ENCODE measurements around the gene APLP1.
"Not testable (repeated sequence)": the region's sequence is repeated elsewhere in the genome, so short reads cannot be mapped to it uniquely, and the experiment has no call there.

Gene APLP1

DNA sequence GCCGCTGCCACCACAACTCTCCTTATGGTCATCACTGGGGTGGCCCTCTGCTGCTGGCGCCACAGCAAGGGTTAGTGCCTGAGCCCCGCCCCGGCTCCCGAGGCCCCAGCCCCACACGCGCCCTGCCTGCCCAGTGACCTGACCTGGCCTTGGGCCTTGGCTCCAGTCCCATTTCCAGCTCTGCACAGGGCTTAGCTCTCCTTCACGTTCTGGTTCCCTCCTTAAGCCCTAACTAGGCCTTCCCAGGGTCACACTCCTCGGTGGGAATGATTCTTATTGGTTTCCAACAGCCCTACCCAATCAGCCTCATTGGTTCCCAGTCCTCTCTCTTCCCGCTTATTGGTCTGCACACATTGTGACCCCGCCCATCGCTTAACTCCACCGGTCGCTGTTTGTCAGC lies 5.8 kb upstream of the APLP1 start:
- no peak for DNase-seq (ENCODE audit: low read depth)
- no peak overlapping the region for H3K4me3 ChIP-seq (ENCODE audit: low read length)
- TF ChIP-seq, protein P1, sequence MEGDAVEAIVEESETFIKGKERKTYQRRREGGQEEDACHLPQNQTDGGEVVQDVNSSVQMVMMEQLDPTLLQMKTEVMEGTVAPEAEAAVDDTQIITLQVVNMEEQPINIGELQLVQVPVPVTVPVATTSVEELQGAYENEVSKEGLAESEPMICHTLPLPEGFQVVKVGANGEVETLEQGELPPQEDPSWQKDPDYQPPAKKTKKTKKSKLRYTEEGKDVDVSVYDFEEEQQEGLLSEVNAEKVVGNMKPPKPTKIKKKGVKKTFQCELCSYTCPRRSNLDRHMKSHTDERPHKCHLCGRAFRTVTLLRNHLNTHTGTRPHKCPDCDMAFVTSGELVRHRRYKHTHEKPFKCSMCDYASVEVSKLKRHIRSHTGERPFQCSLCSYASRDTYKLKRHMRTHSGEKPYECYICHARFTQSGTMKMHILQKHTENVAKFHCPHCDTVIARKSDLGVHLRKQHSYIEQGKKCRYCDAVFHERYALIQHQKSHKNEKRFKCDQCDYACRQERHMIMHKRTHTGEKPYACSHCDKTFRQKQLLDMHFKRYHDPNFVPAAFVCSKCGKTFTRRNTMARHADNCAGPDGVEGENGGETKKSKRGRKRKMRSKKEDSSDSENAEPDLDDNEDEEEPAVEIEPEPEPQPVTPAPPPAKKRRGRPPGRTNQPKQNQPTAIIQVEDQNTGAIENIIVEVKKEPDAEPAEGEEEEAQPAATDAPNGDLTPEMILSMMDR (conservative IDR thresholded peaks at IDR 0.05; ENCODE audit: low read depth, low read length), result no peak

DNA sequence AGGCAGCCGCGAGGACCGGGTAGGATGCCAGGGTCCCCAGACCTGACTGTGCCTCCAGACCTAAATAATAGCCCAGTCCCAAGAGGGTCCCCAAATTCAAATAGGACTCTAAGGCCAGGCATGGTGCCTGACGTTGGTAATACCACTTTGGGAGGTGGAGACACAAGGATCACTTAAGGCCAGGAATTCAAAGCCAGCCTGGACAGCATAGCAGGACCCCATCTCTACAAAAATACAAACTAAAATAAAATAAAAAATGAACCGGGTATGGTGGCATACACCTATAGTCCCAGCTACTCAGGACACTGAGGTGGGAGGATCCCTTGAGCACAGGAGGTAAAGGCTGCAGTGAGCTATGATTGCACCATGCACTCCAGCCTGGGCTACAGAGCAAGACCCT lies 5.4 kb upstream of the APLP1 start:
- DNase-seq (ENCODE audit: low read depth), result no peak
- TF ChIP-seq, protein P1 (conservative IDR thresholded peaks at IDR 0.05; ENCODE audit: low read depth, low read length), result no peak
- H3K4me3 ChIP-seq (ENCODE audit: low read length), result no peak overlapping the region

DNA sequence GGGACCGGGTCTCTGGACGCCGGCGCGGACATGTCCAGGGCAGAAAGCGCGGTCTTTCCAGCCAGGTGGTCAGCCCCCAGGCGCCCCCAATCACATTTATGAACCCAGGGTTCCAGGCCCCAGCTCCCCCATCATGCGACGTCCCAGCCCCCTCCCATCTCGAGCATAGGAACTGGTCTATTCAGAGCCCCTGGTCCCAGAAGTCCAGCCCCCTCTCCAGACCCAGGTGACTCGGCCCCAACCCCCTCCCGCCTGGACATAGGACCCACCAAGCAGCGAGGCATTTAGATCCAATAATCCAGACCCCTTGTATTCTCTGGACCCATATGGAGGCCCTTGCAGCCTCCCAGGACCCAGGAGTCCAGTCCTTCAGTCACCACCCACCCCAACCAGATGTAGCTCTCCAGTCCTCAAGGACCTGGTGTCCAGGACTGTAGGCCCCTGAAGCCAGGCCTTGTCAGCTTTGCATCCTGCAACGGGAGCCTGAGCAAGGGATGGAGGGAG lies 501 bp downstream of the APLP1 start:
- no peak for DNase-seq (ENCODE audit: low read depth)
- TF ChIP-seq, protein P1 (conservative IDR thresholded peaks at IDR 0.05; ENCODE audit: low read depth, low read length), result no peak
- H3K4me3 ChIP-seq (ENCODE audit: low read length), result peak overlapping the region; percentile 75

DNA sequence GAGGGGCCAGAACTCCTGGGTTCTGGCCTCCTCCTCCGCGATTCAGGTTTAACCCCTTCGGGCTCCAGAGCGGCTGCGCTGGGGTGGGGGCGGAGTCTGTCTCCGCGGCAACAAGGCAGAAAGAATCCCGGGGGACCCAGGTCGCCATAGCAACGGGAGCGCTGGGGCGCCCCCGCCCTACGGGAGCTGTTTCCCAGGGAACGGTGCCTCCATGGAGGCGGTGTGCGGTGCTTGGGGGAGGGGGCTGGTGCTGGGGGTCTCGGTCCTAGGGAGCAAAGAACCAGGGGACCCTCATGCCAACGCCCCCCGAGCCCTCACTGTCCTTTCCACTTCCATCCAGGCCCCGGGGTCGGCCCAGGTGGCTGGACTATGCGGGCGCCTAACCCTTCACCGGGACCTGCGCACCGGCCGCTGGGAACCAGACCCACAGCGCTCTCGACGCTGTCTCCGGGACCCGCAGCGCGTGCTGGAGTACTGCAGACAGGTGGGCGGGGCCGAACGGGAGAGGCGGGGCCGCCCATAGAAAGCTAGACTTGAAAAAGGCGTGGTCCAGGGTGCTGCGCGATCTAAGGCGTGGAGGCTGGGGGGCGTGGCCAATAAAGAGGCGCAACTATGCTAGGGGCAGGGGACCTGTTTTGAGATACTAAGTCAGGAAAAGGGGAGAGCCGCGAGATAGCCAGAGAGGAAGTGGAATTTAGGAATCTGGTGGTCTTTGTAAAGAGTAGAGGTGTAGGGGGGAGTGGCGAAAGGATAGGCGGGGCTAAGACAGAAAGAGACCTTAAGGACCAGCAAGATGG lies 1.2 kb downstream of the APLP1 start:
- TF ChIP-seq, protein P1 (conservative IDR thresholded peaks at IDR 0.05; ENCODE audit: low read depth, low read length), result no peak
- peak overlapping the region; percentile 75 for H3K4me3 ChIP-seq (ENCODE audit: low read length)
- DNase-seq (ENCODE audit: low read depth), result peak; percentile 71

DNA sequence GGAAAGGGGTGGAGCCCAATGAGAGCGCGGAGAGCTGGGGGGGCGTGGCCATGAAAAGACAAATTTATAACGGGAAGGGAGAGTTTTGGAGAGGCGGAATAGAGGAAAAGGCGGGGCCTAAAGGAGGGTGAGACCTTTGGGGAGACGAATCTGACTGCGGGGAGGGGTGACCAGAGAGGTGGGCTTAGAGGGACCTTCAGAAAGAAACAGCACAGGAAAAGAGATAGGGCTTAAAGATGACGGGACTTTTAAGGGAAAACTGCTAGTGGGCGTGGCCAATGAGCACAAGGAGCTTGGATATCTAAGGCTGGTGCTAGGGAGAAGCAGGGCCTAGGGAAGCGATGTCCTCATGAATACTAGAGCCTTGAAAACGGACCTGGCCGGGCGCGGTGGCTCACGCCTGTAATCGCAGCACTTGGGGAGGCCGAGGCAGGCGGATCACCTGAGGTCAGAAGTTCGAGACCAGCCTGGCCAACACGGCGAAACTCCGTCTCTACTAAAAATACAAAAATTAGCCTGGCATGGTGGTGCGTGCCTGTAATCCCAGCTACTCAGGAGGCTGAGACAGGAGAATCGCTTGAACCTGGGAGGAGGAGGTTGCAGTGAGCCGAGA lies 1.9 kb downstream of the APLP1 start:
- DNase-seq (ENCODE audit: low read depth), result not testable (repeated sequence)
- H3K4me3 ChIP-seq (ENCODE audit: low read length), result peak overlapping the region; percentile 75

DNA sequence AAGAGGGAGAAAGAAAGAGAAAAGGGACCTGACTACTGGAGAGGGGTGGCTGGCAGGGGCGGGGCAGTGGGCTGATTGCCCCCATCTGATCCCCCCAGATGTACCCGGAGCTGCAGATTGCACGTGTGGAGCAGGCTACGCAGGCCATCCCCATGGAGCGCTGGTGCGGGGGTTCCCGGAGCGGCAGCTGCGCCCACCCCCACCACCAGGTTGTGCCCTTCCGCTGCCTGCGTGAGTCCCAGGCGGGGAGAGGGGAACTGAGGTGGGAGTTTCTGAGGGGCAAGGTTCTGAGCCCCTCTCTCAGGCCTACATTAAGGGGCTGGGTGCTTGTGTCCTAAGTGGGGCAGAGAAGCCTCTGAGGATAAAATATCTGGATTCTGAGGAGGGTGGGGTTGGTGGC lies 2.4 kb downstream of the APLP1 start:
- TF ChIP-seq, protein P1 (conservative IDR thresholded peaks at IDR 0.05; ENCODE audit: low read depth, low read length), result no peak
- H3K4me3 ChIP-seq (ENCODE audit: low read length), result no peak overlapping the region
- DNase-seq (ENCODE audit: low read depth), result no peak

DNA sequence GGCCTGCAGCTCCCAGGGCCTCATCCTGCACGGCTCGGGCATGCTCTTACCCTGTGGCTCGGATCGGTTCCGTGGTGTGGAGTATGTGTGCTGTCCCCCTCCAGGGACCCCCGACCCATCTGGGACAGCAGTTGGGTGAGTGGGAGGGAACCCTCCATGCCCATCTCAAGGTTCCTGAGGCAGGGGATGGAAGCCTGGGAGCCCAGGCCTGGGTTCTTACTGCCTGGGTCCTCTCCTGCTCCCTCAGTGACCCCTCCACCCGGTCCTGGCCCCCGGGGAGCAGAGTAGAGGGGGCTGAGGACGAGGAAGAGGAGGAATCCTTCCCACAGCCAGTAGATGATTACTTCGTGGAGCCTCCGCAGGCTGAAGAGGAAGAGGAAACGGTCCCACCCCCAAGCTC lies 3.2 kb downstream of the APLP1 start:
- no peak for DNase-seq (ENCODE audit: low read depth)
- TF ChIP-seq, protein P1 (conservative IDR thresholded peaks at IDR 0.05; ENCODE audit: low read depth, low read length), result no peak
- H3K4me3 ChIP-seq (ENCODE audit: low read length), result no peak overlapping the region

All from retinal pigment epithelial cell (primary cell).